Upper lobe of left lung (tissue), 4 donors: ENCODE data around the gene MMD2.

ENCODE experiments used
- CTCF ChIP-seq, 6 experiments: fragments of 450-650 bp in 4 of 6; fragments of 200-600 bp in 2 of 6; sonication (generic) in 2 of 6; IDR thresholded peaks; one replicate each; pipeline ENCODE4 v1.5.1; 2016 to 2019; ENCODE audit warnings: antibody characterized with exemption in 6 of 6
- POLR2AphosphoS5 ChIP-seq, 2 donors: sonication (generic); formaldehyde crosslinking; IDR thresholded peaks; one replicate each; pipeline ENCODE4 v1.5.1; 2017; ENCODE audit warnings: antibody characterized with exemption in 2 of 2

GRCh38 chr7:4862156-4862555 lies 96.8 kb downstream of the MMD2 start:
- TF ChIP-seq CTCF (IDR thresholded peaks at IDR 0.05) (no peak), POLR2AphosphoS5 (IDR thresholded peaks at IDR 0.05) (no peak)
